Measurements from ENCODE around the gene COL23A1.

The COL23A1 gene

GRCh38 chr5:178433273-178433775 is 156.9 kb downstream of the COL23A1 start:
- no peak for DNase-seq

GRCh38 chr5:178432421-178433272 is 157.5 kb downstream of the COL23A1 start:
- DNase-seq = no peak

- no peak for DNase-seq
Observed at GRCh38 chr5:178431782-178432165, 158.4 kb downstream of the COL23A1 start.

GRCh38 chr5:178431063-178431781 is 159.0 kb downstream of the COL23A1 start:
- no peak for DNase-seq

- peak in 1 of 14 donors; percentile 28 for DNase-seq
Observed at GRCh38 chr5:178430186-178431062, 159.8 kb downstream of the COL23A1 start.

- peak in 1 of 14 donors; percentile 28 for DNase-seq
Observed at GRCh38 chr5:178429491-178430185, 160.6 kb downstream of the COL23A1 start.

GRCh38 chr5:178429156-178429468 is 161.1 kb downstream of the COL23A1 start:
- DNase-seq = peak in 2 of 14 donors; percentile 53 to 63

- DNase-seq = peak in 12 of 14 donors; percentile 17 to 93 (median 74)
Observed at GRCh38 chr5:178428341-178429155, 161.6 kb downstream of the COL23A1 start.

GRCh38 chr5:178427576-178428197 is 162.5 kb downstream of the COL23A1 start:
- peak in 2 of 14 donors; percentile 22 to 42 for DNase-seq

- DNase-seq = peak in 1 of 14 donors; percentile 42
Observed at GRCh38 chr5:178426326-178427130, 163.7 kb downstream of the COL23A1 start.

- no peak for DNase-seq
Observed at GRCh38 chr5:178425621-178426068, 164.5 kb downstream of the COL23A1 start.

GRCh38 chr5:178424810-178425177 is 165.4 kb downstream of the COL23A1 start:
- DNase-seq = no peak

- DNase-seq = no peak
Observed at GRCh38 chr5:178423901-178424809, 166.0 kb downstream of the COL23A1 start.

- no peak for DNase-seq
Observed at GRCh38 chr5:178423431-178423830, 166.8 kb downstream of the COL23A1 start.

GRCh38 chr5:178422400-178422775 is 167.8 kb downstream of the COL23A1 start:
- DNase-seq = no peak

GRCh38 chr5:178421699-178422399 is 168.3 kb downstream of the COL23A1 start:
- no peak for DNase-seq

- no peak for DNase-seq
Observed at GRCh38 chr5:178421128-178421527, 169.1 kb downstream of the COL23A1 start.

- DNase-seq = no peak
Observed at GRCh38 chr5:178420354-178420781, 169.8 kb downstream of the COL23A1 start.
